GM12875 (cell line): ENCODE data around the gene COL28A1.

Experiments
- H3K4me3 ChIP-seq: one replicate; pipeline ENCODE4 v1.5.1; 2011; ENCODE audit warnings: low read depth, low read length, control low read depth
- TF ChIP-seq, protein P1 (sequence below): IDR thresholded peaks from 2 replicates; pipeline ENCODE4 v1.5.1; 2011; ENCODE audit warnings: low read depth, mild to moderate bottlenecking, control low read depth, inconsistent platforms, low read length, moderate library complexity, borderline replicate concordance; ENCODE audit not compliant: insufficient read depth

COL28A1 gene

DNA sequence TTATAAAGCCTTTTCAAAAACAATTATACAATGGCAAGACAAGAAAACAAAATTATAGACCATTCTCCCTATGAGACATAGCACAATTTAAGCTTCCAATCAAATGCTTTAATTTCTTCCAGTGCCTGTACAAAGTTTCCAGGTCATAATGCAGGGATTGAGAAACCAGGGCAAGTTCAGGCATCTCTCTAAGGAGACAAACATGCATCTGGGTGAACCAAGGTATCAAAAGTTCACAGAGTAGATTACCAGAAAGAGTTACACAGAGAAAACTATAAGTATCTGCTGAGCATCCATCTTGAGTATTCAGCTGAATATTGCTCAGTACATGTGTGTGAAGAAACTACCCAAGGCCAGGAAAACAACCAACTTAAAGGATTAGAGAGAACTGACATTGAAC lies 89.1 kb downstream of the COL28A1 start:
- H3K4me3 ChIP-seq = no peak overlapping the region
- TF ChIP-seq, protein P1, sequence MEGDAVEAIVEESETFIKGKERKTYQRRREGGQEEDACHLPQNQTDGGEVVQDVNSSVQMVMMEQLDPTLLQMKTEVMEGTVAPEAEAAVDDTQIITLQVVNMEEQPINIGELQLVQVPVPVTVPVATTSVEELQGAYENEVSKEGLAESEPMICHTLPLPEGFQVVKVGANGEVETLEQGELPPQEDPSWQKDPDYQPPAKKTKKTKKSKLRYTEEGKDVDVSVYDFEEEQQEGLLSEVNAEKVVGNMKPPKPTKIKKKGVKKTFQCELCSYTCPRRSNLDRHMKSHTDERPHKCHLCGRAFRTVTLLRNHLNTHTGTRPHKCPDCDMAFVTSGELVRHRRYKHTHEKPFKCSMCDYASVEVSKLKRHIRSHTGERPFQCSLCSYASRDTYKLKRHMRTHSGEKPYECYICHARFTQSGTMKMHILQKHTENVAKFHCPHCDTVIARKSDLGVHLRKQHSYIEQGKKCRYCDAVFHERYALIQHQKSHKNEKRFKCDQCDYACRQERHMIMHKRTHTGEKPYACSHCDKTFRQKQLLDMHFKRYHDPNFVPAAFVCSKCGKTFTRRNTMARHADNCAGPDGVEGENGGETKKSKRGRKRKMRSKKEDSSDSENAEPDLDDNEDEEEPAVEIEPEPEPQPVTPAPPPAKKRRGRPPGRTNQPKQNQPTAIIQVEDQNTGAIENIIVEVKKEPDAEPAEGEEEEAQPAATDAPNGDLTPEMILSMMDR = no peak

DNA sequence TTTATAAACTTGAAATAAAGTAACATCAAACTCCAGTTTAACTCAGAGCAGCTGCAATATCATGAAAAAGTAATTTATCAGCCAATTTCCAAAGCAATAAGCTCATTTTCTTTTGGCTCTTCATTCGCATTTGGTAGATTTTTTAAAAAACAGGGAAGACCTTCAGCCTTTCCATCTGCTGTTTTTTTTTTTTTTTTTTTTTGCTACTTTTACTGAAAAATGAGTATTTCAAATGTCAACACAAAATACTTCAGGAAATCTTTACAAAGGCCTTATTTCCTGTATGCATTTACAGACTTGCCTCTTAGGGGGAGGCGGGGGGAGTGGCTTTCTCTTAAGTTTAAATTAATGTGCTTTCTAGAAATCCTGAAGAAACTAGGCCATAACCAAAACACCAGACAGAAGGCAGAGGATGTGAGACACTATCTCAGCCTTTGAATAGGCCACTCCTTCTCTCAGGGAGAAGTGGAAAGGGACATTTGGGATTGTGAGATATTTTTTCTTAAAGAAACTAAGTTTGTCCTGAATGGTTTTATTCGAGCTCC lies 91.8 kb downstream of the COL28A1 start:
- TF ChIP-seq, protein P1 = no peak
- no peak overlapping the region for H3K4me3 ChIP-seq

DNA sequence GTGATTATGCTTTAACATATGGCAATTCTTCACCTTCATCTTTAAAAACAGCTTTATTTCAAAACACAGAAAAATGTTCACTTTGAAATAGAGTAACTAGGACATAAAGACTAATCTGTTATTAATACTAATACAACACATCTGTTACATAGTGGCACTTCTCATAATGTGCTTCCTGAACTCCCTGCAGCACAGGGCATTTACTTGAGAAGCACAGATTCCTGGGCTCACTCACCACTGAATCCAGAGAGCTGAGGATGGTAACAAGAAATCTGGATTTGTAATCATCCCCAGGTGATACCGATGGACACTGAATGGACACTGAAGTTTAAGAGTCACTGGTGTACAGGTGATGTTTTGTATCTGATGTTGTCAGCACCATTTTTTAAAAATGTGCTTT lies 96.1 kb downstream of the COL28A1 start:
- TF ChIP-seq, protein P1 = no peak
- H3K4me3 ChIP-seq = no peak overlapping the region

DNA sequence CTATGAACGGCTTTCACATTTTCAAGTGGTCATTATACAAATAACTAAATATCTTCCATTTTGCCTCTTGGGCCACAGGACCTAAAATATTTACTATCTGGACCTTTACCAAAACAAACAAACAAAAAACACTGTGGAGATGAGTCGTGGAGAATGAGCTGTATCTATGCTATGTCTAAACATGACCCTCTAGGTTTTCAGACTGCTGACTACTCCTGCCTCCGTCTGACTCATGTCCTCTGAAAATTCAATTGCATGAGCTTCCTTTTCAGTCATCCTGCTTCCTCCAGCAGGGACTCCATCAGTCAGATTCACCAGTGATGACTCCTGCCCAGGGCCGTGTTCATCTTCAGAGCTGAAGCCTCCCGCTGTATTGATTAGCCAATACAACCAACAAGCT lies 96.8 kb downstream of the COL28A1 start:
- TF ChIP-seq, protein P1 = no peak
- H3K4me3 ChIP-seq = no peak overlapping the region

DNA sequence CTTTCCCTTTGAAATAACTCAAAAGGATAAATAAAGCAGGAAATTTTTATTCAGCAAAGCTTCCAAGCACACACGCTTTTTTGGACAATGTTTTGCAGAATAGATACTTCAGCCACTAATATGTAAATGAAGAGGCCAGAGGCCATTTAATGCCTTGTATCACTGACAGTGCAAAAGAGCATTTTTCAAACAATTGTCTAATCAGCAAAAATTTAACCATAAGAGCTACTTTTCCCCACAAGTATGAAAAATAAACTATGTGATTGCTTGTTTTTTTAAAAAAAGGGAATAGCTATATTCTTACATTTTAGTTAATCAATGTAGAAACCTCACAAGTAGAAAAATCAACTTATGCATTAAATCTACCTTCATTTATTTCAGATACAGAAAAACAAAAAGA lies 99.7 kb downstream of the COL28A1 start:
- H3K4me3 ChIP-seq = no peak overlapping the region
- TF ChIP-seq, protein P1 = no peak

DNA sequence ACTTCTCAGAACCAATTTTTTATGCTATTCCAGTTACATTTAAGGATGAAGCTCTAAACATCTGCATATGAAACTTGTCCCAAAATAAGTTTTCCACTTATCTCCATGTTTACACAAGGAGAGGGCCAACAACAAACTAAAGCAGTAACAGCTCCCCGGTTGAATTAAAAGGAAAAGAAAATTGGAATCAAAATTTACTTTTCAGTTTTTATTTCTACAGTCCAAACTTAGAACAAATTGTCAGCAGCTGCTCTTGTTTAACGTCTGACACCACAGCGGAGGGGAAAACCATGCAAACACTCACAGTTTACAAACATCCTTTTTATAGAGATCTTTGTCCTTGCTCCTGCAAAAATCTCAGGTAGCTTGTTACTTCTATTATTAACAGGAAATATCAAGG lies 101.3 kb downstream of the COL28A1 start:
- TF ChIP-seq, protein P1 = no peak
- H3K4me3 ChIP-seq = no peak overlapping the region

DNA sequence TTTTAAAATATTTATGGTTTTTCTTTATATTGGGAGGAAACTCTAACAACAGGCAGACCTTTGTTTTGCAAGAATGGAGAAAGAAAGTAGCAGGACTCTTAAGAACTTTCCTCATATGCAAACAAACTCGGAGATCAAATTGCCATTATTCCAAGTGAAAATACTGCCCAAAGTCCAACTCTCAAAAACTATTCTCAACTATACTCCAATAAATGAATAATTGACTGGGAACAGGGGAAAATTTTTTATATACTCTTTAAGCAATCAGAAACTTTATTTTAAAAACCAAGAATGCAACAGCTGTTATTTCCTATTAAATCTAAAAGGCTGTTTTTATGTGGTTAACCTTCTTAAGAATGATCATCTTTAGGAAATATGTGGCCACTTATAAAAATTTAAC lies 101.9 kb downstream of the COL28A1 start:
- H3K4me3 ChIP-seq = no peak overlapping the region
- TF ChIP-seq, protein P1 = no peak
